Activated CD4-positive, alpha-beta T cell treated with anti-CD3 and anti-CD28 coated beads, Interleukin-2, amount 50 U/mL, for 4 hours (primary cell): ENCODE data around the gene RHOBTB1.

Source experiments
- DNase-seq, 2 experiments: peaks; one replicate each; pipeline ENCODE4 v3.0.0-alpha.2; 2020

RHOBTB1 gene

GRCh38 chr10:60903096-60903495 lies 40.9 kb downstream of the RHOBTB1 start:
- DNase-seq, result no peak

- no peak for DNase-seq
These were observed 42.3 kb downstream of the RHOBTB1 start for GRCh38 chr10:60901561-60902235.

- DNase-seq, result no peak
These were observed 44.7 kb downstream of the RHOBTB1 start for GRCh38 chr10:60899266-60899665.

GRCh38 chr10:60898321-60898720 lies 45.7 kb downstream of the RHOBTB1 start:
- no peak for DNase-seq

- no peak for DNase-seq
These were observed 47.2 kb downstream of the RHOBTB1 start for GRCh38 chr10:60896810-60897209.

- DNase-seq, result no peak
These were observed 48.0 kb downstream of the RHOBTB1 start for GRCh38 chr10:60896033-60896432.

GRCh38 chr10:60894786-60895185 lies 49.2 kb downstream of the RHOBTB1 start:
- DNase-seq, result no peak

- no peak for DNase-seq
These were observed 50.8 kb downstream of the RHOBTB1 start for GRCh38 chr10:60893231-60893630.

GRCh38 chr10:60892571-60892970 lies 51.4 kb downstream of the RHOBTB1 start:
- DNase-seq, result no peak

GRCh38 chr10:60890811-60891210 lies 53.2 kb downstream of the RHOBTB1 start:
- no peak for DNase-seq

- no peak for DNase-seq
These were observed 60.8 kb downstream of the RHOBTB1 start for GRCh38 chr10:60883187-60883586.

GRCh38 chr10:60878224-60878623 lies 65.8 kb downstream of the RHOBTB1 start:
- no peak for DNase-seq

- DNase-seq, result no peak
These were observed 66.2 kb downstream of the RHOBTB1 start for GRCh38 chr10:60877777-60878120.

GRCh38 chr10:60877061-60877776 lies 66.8 kb downstream of the RHOBTB1 start:
- no peak for DNase-seq

- no peak for DNase-seq
These were observed 70.2 kb downstream of the RHOBTB1 start for GRCh38 chr10:60873758-60874157.

GRCh38 chr10:60872451-60872850 lies 71.5 kb downstream of the RHOBTB1 start:
- DNase-seq, result no peak

- DNase-seq, result no peak
These were observed 72.8 kb downstream of the RHOBTB1 start for GRCh38 chr10:60871215-60871614.

GRCh38 chr10:60870803-60871202 lies 73.2 kb downstream of the RHOBTB1 start:
- no peak for DNase-seq

GRCh38 chr10:60870416-60870728 lies 73.6 kb downstream of the RHOBTB1 start:
- no peak for DNase-seq

GRCh38 chr10:60869652-60870415 lies 74.2 kb downstream of the RHOBTB1 start:
- no peak for DNase-seq

- DNase-seq, result no peak
These were observed 75.0 kb downstream of the RHOBTB1 start for GRCh38 chr10:60868946-60869345.

- no peak for DNase-seq
These were observed 78.7 kb downstream of the RHOBTB1 start for GRCh38 chr10:60865198-60865783.

GRCh38 chr10:60863796-60864195 lies 80.2 kb downstream of the RHOBTB1 start:
- no peak for DNase-seq

GRCh38 chr10:60862517-60862916 lies 81.5 kb downstream of the RHOBTB1 start:
- DNase-seq, result no peak
